Testis (tissue), 3 donors: ENCODE data around the gene DTNA. TPM values are rescaled to one million over a fixed set of nuclear protein-coding genes. Genes with fewer than 3 reads are reported as not detected.

ENCODE experiments used
- DNase-seq: peaks from one replicate; pipeline ENCODE4 v3.0.0-alpha.2; 2019
- H3K27ac ChIP-seq, 2 donors: fragments of 200-600 bp; sonication (generic); one replicate each; pipeline ENCODE4 v1.5.1; 2019
- H3K27me3 ChIP-seq: fragments of 200-600 bp; sonication (generic); one replicate; pipeline ENCODE4 v1.5.1; 2019
- H3K36me3 ChIP-seq: fragments of 200-600 bp; sonication (generic); one replicate; pipeline ENCODE4 v1.5.1; 2017; ENCODE audit warnings: low read depth; ENCODE audit errors: missing control alignments
- H3K4me1 ChIP-seq: fragments of 200-600 bp; sonication (generic); one replicate; pipeline ENCODE4 v1.5.1; 2019
- H3K4me3 ChIP-seq, 2 donors: fragments of 200-600 bp; sonication (generic); one replicate each; pipeline ENCODE4 v1.5.1; 2017 to 2019
- H3K9me3 ChIP-seq: fragments of 200-600 bp; sonication (generic); one replicate; pipeline ENCODE4 v1.5.1; 2017
- POLR2A ChIP-seq: fragments of 450-650 bp; IDR thresholded peaks from one replicate; pipeline ENCODE4 v1.6.1; 2017; ENCODE audit warnings: antibody characterized with exemption, mild to moderate bottlenecking, moderate library complexity
- WGBS, 2 donors: methylation state at CpG; one replicate each; pipeline ENCODE4 v1.1.5; 2018; 5-methylcytosine and 5-hydroxymethylcytosine counted together
- intact Hi-C: fragments of 100-400 bp; cut with DNase I; formaldehyde crosslinking; loops from one replicate; pipeline ENCODE4 v1.15.1; 2023; ENCODE audit warnings: low total_unique reads
- polyA plus RNA-seq: library from polyadenylated mRNA; stranded (reverse); fragments of 350-450 nt; fragmentation: Illumina TruSeq; extraction: RNeasy Lipid Tissue Mini Kit (QIAGEN cat#74804); gene quantifications from one replicate; pipeline ENCODE4 v1.2.3, GENCODE V29; 2014; ENCODE audit warnings: low read depth, low replicate concordance; ENCODE audit not compliant: insufficient read depth
- total RNA-seq, 2 donors: library from RNA; depleted of rRNA; stranded (reverse); fragments of >200 nt; gene quantifications; one replicate each; pipeline ENCODE4 v1.2.3, GENCODE V29; 2016
- TF ChIP-seq, protein P1 (sequence below), 3 experiments: fragments of 450-650 bp in 2 of 3; fragments of 200-600 bp in 1 of 3; sonication (generic) in 1 of 3; IDR thresholded peaks; one replicate each; pipeline ENCODE4 v1.5.1; 2016 to 2019; ENCODE audit warnings: antibody characterized with exemption in 3 of 3, mild to moderate bottlenecking in 2 of 3, moderate library complexity in 1 of 3

Gene DTNA
- total and polyA plus RNA-seq, 3 donors from 2014 or later: 18.9 to 96.0 (median 69.1) TPM

DNA sequence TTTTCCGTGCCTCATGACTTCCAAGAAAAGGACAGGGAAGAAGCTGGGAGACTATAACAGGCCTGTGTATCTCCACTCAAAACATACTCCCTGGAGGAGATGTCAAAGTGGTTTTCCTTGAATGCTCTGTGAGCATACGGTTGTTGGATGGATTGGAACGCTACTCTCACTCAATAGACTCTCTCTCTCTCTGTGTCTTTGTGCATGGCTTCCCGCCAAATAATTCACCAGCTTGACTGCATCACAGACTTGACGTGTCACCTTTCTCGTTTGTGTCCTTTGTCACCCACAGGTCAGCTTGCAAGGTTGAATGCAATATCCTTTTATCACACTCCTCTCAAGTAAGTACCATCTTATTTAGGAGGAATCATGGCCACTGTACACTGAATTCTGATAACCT is 174.3 kb downstream of the DTNA start:
- H3K27me3 ChIP-seq: no peaks in the 10 kb centered on the region
- no peak overlapping the region for H3K4me3 ChIP-seq
- H3K36me3 ChIP-seq: no peaks in the 10 kb centered on the region
- no peaks in the 10 kb centered on the region for H3K9me3 ChIP-seq
- no peak overlapping the region for H3K27ac ChIP-seq
- no peak for DNase-seq
- TF ChIP-seq, protein P1, sequence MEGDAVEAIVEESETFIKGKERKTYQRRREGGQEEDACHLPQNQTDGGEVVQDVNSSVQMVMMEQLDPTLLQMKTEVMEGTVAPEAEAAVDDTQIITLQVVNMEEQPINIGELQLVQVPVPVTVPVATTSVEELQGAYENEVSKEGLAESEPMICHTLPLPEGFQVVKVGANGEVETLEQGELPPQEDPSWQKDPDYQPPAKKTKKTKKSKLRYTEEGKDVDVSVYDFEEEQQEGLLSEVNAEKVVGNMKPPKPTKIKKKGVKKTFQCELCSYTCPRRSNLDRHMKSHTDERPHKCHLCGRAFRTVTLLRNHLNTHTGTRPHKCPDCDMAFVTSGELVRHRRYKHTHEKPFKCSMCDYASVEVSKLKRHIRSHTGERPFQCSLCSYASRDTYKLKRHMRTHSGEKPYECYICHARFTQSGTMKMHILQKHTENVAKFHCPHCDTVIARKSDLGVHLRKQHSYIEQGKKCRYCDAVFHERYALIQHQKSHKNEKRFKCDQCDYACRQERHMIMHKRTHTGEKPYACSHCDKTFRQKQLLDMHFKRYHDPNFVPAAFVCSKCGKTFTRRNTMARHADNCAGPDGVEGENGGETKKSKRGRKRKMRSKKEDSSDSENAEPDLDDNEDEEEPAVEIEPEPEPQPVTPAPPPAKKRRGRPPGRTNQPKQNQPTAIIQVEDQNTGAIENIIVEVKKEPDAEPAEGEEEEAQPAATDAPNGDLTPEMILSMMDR (IDR thresholded peaks at IDR 0.05): no peak
- TF ChIP-seq POLR2A: no peak
- H3K4me1 ChIP-seq: no peaks in the 10 kb centered on the region
- 88 to 90% methylated on average over 6 of the region's 6 CpGs for whole genome bisulfite sequencing, 2 donors
- intact Hi-C loops: no loop called here

DNA sequence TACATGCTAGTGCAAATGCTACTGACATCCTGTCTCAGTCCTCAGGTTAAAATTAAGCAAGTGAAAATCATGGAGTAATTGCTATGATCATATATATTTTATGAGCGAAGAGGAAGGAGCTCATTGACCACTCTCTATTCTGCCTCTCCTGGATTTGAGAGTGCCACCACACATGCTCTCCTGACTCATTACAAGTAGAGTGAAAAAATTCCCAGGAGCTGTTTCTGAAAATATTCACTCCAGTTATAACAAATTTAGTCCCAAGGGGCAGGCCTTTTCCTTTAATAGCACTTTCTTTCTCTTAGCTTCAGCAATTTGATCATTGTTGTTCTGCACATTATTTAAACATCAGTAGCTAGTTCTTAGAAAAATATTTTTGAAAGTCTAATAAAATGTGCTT is 176.1 kb downstream of the DTNA start:
- no peak for DNase-seq
- intact Hi-C loops: no loop called here
- Histone ChIP-seq H3K4me1 (no peaks in the 10 kb centered on the region), H3K27me3 (no peaks in the 10 kb centered on the region), H3K4me3 (no peak overlapping the region), H3K9me3 (no peaks in the 10 kb centered on the region), H3K27ac (no peak overlapping the region), H3K36me3 (no peaks in the 10 kb centered on the region)
- 83 to 96% methylated on average over 1 of the region's 1 CpG for WGBS, 2 donors
- TF ChIP-seq POLR2A: no peak
- TF ChIP-seq, protein P1 (IDR thresholded peaks at IDR 0.05): no peak

DNA sequence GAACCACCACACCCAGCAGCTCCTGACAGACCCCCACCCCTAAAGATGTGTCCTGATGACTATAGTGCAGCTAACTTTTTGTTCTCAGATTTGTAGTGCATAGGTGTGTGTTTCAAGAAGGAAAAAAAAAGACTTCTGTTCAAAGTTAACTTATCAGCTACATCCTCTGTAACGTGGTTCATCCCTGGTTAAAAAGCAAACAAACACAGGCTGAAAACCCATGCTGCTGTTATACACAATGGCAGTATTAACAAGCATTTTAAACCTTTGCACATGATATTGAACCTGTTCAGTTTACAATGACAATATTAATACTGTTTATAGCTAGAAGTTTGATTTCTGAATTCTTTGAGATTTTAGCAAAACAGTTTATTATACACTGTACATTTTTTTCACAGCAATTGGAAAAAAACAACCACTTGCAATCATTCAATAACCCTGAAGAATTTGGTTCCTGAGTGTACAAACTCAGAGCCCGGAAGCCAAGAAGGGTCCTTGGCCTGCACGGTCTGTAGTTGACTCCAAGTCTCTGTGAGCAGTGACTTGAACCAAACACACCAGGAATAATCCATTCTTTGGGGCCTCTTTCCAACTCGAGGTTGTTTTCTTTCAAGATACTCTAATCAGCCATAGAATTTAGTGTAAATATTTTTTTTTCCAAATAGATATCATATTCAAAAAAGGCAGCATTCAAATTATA is 177.9 kb downstream of the DTNA start:
- WGBS, 2 donors: 74 to 80% methylated on average over 4 of the region's 4 CpGs
- no peaks in the 10 kb centered on the region for H3K27me3 ChIP-seq
- no peaks in the 10 kb centered on the region for H3K4me1 ChIP-seq
- DNase-seq: no peak
- no peaks in the 10 kb centered on the region for H3K36me3 ChIP-seq
- no peak overlapping the region for H3K4me3 ChIP-seq
- H3K9me3 ChIP-seq: no peaks in the 10 kb centered on the region
- no peak overlapping the region for H3K27ac ChIP-seq
- TF ChIP-seq POLR2A: no peak
- TF ChIP-seq, protein P1 (IDR thresholded peaks at IDR 0.05): no peak
- intact Hi-C loops: no loop called here

DNA sequence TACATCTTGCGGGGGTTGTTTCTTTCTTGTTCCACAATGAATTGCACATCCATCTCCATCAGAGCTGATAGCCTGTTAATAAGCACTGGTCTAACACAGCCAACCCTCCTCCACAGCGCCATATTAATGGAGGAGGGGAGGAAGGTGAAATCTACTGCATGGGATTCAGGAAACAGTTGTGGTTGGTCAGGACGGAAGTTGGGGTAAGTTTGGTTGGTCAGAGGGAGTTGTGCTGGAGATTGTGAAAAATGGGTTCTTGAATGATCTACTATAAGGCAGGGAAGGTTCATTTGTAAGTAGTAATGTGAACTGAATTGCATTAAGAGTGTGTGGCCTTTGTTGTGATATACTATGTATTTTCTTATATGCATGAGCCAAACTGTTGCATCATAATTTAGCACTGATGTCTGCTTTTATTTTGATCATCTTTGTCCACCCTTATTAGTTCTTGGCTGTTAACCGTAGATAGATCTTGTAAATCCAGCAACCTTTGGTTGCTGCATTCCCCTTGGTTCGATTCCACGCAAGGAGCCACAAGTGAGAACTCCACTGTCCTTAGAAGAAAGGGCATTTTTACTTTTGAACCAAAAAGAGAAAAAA is 180.5 kb downstream of the DTNA start:
- intact Hi-C loops: no loop called here
- no peak for DNase-seq

More for the DNA sequence above, 180.5 kb downstream of the DTNA start:
- Histone ChIP-seq H3K27me3 (no peaks in the 10 kb centered on the region), H3K27ac (no peak overlapping the region), H3K4me1 (no peaks in the 10 kb centered on the region), H3K9me3 (no peaks in the 10 kb centered on the region), H3K4me3 (no peak overlapping the region), H3K36me3 (no peaks in the 10 kb centered on the region)
- TF ChIP-seq POLR2A: no peak
- TF ChIP-seq, protein P1 (IDR thresholded peaks at IDR 0.05): no peak
- 85 to 92% methylated on average over 6 of the region's 6 CpGs for WGBS, 2 donors
